ENCODE data around the gene IGFN1.

Gene IGFN1

GRCh38 chr1:201268604-201269151 lies 78.1 kb downstream of the IGFN1 start:
- no peak for DNase-seq

GRCh38 chr1:201269281-201269680 lies 78.7 kb downstream of the IGFN1 start:
- no peak for DNase-seq

GRCh38 chr1:201269900-201270410 lies 79.3 kb downstream of the IGFN1 start:
- DNase-seq = no peak

GRCh38 chr1:201270616-201271390 lies 80.2 kb downstream of the IGFN1 start:
- no peak for DNase-seq

- no peak for DNase-seq
Measured at GRCh38 chr1:201272799-201273198, 82.2 kb downstream of the IGFN1 start.

- no peak for DNase-seq
Measured at GRCh38 chr1:201274616-201275252, 84.1 kb downstream of the IGFN1 start.

- peak; percentile 96 for DNase-seq
Measured at GRCh38 chr1:201275253-201275666, 84.6 kb downstream of the IGFN1 start.

GRCh38 chr1:201276891-201277290 lies 86.3 kb downstream of the IGFN1 start:
- no peak for DNase-seq

GRCh38 chr1:201277441-201277840 lies 86.8 kb downstream of the IGFN1 start:
- DNase-seq = no peak

Data from T1000 (cell line).